NOMO-1 (cell line): Measurements from ENCODE around the gene LRRC45.

Experiments used
- DNase-seq, 2 experiments: peaks; one replicate each; lab custom pipeline; 2025; ENCODE audit not compliant: unreplicated experiment in 2 of 2; lab: John Stamatoyannopoulos, UW

LRRC45 gene

GRCh38 chr17:82031885-82032627, 9.0 kb downstream of the LRRC45 start:
- no peak for DNase-seq

GRCh38 chr17:82033359-82034085, 10.4 kb downstream of the LRRC45 start:
- DNase-seq, result no peak

- no peak for DNase-seq
Observed at GRCh38 chr17:82034371-82035011, 11.4 kb downstream of the LRRC45 start.

GRCh38 chr17:82035488-82035887, 12.4 kb downstream of the LRRC45 start:
- no peak for DNase-seq

GRCh38 chr17:82035956-82036633, 13.0 kb downstream of the LRRC45 start:
- no peak for DNase-seq

- DNase-seq, result no peak
Observed at GRCh38 chr17:82036634-82037091, 13.6 kb downstream of the LRRC45 start.

GRCh38 chr17:82037092-82037888, 14.2 kb downstream of the LRRC45 start, which contains the start of gene DCXR:
DCXR (minus strand) TSS chr17:82037697; CDS start chr17:82037682, 15 bp downstream.
- DNase-seq, result peak; percentile 95 to 99

- DNase-seq, result no peak
Observed at GRCh38 chr17:82037889-82038195, 14.7 kb downstream of the LRRC45 start.

GRCh38 chr17:82038796-82039409, 15.8 kb downstream of the LRRC45 start:
- peak in 1 of 2 experiments; percentile 12 for DNase-seq

- no peak for DNase-seq
Observed at GRCh38 chr17:82039695-82040299, 16.7 kb downstream of the LRRC45 start.

- peak in 1 of 2 experiments; percentile 18 for DNase-seq
Observed at GRCh38 chr17:82041144-82041814, 18.2 kb downstream of the LRRC45 start.

GRCh38 chr17:82042649-82043048, 19.5 kb downstream of the LRRC45 start:
- no peak for DNase-seq

- no peak for DNase-seq
Observed at GRCh38 chr17:82043507-82043906, 20.4 kb downstream of the LRRC45 start.

- DNase-seq, result no peak
Observed at GRCh38 chr17:82045936-82046484, 22.9 kb downstream of the LRRC45 start.

- DNase-seq, result no peak
Observed at GRCh38 chr17:82046903-82047302, 23.8 kb downstream of the LRRC45 start.

GRCh38 chr17:82047379-82047778, 24.3 kb downstream of the LRRC45 start:
- no peak for DNase-seq

- no peak for DNase-seq
Observed at GRCh38 chr17:82047914-82048570, 24.9 kb downstream of the LRRC45 start.

- DNase-seq, result no peak
Observed at GRCh38 chr17:82048571-82048971, 25.5 kb downstream of the LRRC45 start.
